Psoas muscle (tissue), 8 donors: ENCODE data around the gene NAMPT. TPM values are rescaled to one million over a fixed set of nuclear protein-coding genes. Genes with fewer than 3 reads are reported as not detected.

Experiments used
- ATAC-seq, 4 donors: fragments of 200-7000 bp; cut with Tn5 transposase; one replicate each; pipeline ENCODE4 v1.9.1; 2020; ENCODE audit warnings: moderate library complexity in 3 of 4, mild to moderate bottlenecking in 2 of 4
- DNase-seq, 2 donors: peaks; one replicate each; pipeline ENCODE4 v3.0.0-alpha.2; 2020
- H3K27ac ChIP-seq: fragments of 200-600 bp; one replicate; pipeline ENCODE4 v1.8.0; 2022
- H3K27me3 ChIP-seq, 3 donors: fragments of 200-600 bp in 1 of 3; one replicate each; pipeline versions ENCODE4 v1.6.1 to v1.8.0; 2013 to 2022; ENCODE audit warnings: low read length in 2 of 3, mild to moderate bottlenecking in 2 of 3, moderate library complexity in 1 of 3; ENCODE audit not compliant: insufficient read depth in 3 of 3
- H3K36me3 ChIP-seq, 2 donors: fragments of 200-600 bp in 1 of 2; one replicate each; pipeline versions ENCODE4 v1.6.1 to v1.8.0; 2013 to 2022; ENCODE audit warnings: low read depth in 1 of 2, mild to moderate bottlenecking in 1 of 2, moderate library complexity in 1 of 2; ENCODE audit not compliant: insufficient read depth in 1 of 2
- H3K4me1 ChIP-seq: fragments of 200-600 bp; one replicate; pipeline ENCODE4 v1.8.0; 2022
- H3K4me3 ChIP-seq: fragments of 200-600 bp; one replicate; pipeline ENCODE4 v1.8.0; 2022; ENCODE audit warnings: mild to moderate bottlenecking
- H3K9me3 ChIP-seq: fragments of 200-600 bp; one replicate; pipeline ENCODE4 v1.8.0; 2022
- WGBS, 3 donors: extraction: QIAGEN DNeasy Blood & Tissue Kit; methylation state at CpG; one replicate each; pipeline versions ENCODE4 v1.1.6 to v1.1.7; 2013; 5-methylcytosine and 5-hydroxymethylcytosine counted together
- intact Hi-C, 2 donors: fragments of 100-400 bp; cut with DNase I; formaldehyde crosslinking; loops; one replicate each; pipeline versions ENCODE4 v1.11.0 to v1.14.2; 2022
- polyA plus RNA-seq, 3 donors: library from polyadenylated mRNA; stranded (reverse); fragments of 200-250 nt; gene quantifications; one replicate each; pipeline ENCODE4 v1.2.3, GENCODE V29; 2013
- total RNA-seq, 4 donors: library from RNA; stranded (reverse); fragmentation: NEBNext Ultra II Directional in 2 of 4; extraction: Animal tissue kit (Norgen Biotek cat#: 25700) in 2 of 4; gene quantifications; one replicate each; pipeline versions ENCODE4 v1.2.1 to v1.2.4, GENCODE V29; 2021 to 2023
- TF ChIP-seq, protein P1 (sequence below): fragments of 200-600 bp; IDR thresholded peaks from one replicate; pipeline ENCODE4 v1.8.0; 2022; ENCODE audit warnings: antibody characterized with exemption
- donor health status: healthy with polysubstance abuse.
- donor health status: DM: no; HTN: no; CAD: no; lungs with moderate emphysema.
- donor health status: Bipolar disorder and iron deficiency.
- donor health status: healthy.
- donor health status: DM: yes; HTN: yes; CAD: no.
- donor health status: DM: no; HTN: no; CAD: no.
- donor health status: DM: no; HTN: no; CAD: no.
- donor health status: DM: yes; HTN: yes; CAD: no.

Gene NAMPT
- total and polyA plus RNA-seq, 7 donors: 57.2 to 401 (median 130) TPM

DNA sequence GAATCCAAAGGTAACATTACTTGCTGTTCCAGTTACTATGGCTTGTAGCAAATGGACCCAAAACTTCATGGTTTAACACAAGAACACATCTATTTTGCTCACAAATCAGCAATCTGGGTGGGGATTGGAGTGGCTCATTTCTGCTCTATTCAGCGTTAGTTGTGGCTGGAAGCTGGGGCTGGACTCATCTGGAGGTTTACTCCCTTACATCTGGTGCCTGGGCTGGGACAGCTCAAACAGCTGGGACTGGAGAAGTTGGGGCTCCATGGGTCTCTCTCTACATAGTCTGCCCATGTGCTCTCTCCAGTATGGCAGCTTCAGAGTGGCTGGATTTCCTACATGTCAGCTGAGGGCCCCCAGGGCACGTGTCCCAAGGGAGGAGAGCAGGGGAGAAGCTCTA is 33.7 kb upstream of the NAMPT start:
- no peaks in the 10 kb centered on the region for H3K27me3 ChIP-seq
- WGBS, 3 donors: 65 to 78% (median 70%) methylated on average over 2 of the region's 2 CpGs
- no peaks in the 10 kb centered on the region for H3K36me3 ChIP-seq
- H3K9me3 ChIP-seq: no peaks in the 10 kb centered on the region
- ATAC-seq: no peak
- no peaks in the 10 kb centered on the region for H3K4me1 ChIP-seq
- H3K4me3 ChIP-seq: no peak overlapping the region
- H3K27ac ChIP-seq: no peak overlapping the region
- DNase-seq: no peak
- intact Hi-C loops: no loop called here
- TF ChIP-seq, protein P1, sequence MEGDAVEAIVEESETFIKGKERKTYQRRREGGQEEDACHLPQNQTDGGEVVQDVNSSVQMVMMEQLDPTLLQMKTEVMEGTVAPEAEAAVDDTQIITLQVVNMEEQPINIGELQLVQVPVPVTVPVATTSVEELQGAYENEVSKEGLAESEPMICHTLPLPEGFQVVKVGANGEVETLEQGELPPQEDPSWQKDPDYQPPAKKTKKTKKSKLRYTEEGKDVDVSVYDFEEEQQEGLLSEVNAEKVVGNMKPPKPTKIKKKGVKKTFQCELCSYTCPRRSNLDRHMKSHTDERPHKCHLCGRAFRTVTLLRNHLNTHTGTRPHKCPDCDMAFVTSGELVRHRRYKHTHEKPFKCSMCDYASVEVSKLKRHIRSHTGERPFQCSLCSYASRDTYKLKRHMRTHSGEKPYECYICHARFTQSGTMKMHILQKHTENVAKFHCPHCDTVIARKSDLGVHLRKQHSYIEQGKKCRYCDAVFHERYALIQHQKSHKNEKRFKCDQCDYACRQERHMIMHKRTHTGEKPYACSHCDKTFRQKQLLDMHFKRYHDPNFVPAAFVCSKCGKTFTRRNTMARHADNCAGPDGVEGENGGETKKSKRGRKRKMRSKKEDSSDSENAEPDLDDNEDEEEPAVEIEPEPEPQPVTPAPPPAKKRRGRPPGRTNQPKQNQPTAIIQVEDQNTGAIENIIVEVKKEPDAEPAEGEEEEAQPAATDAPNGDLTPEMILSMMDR: no peak

DNA sequence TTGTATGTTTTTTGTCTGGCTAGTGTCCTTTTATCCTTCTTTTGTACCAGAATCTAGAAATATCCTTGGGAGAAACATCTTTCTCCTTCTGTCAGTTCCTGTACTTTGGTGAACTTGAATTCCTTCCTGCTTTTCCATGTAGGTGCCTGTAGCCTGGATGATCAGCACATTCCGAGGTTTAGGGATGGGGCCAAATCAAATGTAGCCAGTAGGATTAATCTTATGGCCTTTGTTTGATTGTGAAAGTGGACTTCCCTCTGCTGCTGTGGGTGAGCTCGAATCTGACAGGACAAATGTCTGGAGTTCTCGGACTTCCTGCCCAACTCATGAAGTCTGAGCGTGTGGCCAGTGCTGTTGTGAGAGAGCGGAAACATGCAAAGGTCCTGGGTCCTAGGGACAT is 33.2 kb upstream of the NAMPT start:
- no peak for ATAC-seq
- intact Hi-C loops: no loop called here
- no peaks in the 10 kb centered on the region for H3K27me3 ChIP-seq
- no peak overlapping the region for H3K27ac ChIP-seq
- no peaks in the 10 kb centered on the region for H3K4me1 ChIP-seq
- H3K36me3 ChIP-seq: no peaks in the 10 kb centered on the region
- no peaks in the 10 kb centered on the region for H3K9me3 ChIP-seq
- no peak overlapping the region for H3K4me3 ChIP-seq
- WGBS, 3 donors: 78 to 82% (median 81%) methylated on average over 5 of the region's 5 CpGs
- DNase-seq: no peak
- TF ChIP-seq, protein P1: no peak

DNA sequence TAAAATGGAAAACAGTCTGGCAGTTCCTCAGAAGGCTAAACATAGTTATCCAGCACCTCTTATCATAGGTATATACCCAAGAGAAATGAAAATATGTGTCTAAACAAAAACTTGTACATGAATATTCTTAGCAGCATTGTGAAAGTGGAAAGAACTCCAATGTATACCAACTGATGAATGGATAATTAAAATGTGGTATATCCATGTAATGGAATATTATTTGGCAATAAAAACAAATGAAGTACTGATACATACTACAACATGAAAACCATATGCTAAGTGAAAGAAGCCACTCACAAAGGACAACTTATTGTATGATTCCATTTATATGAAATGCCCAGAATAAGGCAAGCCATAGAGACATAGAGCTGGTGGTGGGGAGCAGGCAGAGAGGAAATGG is 32.2 kb upstream of the NAMPT start:
- intact Hi-C loops: no loop called here
- no peaks in the 10 kb centered on the region for H3K27me3 ChIP-seq
- DNase-seq: no peak
- H3K27ac ChIP-seq: no peak overlapping the region
- H3K36me3 ChIP-seq: no peaks in the 10 kb centered on the region
- no peaks in the 10 kb centered on the region for H3K4me1 ChIP-seq
- TF ChIP-seq, protein P1: no peak
- no peak for ATAC-seq
- no peak overlapping the region for H3K4me3 ChIP-seq
- H3K9me3 ChIP-seq: no peaks in the 10 kb centered on the region

DNA sequence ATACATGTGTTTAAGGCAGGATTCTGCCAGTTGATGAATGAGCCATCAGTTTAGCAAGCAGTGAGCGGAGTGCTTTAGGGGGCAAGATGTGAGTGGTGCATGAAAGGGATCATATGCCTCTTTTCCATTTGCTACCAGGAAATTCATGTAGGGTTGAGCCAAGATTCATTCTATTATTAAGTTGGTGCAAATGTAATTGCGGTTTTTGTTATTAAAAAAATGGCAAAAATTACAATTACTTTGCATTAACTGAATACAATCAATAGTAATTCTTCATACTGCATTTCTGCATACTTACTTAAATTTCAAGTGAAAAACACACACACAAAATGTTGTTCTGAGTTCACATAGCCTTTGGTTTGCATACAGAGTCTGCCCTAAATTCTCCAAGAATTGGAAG is 30.1 kb upstream of the NAMPT start:
- ATAC-seq (no peak), DNase-seq (no peak)
- TF ChIP-seq, protein P1: no peak
- H3K36me3 ChIP-seq: no peaks in the 10 kb centered on the region
- H3K27me3 ChIP-seq: no peaks in the 10 kb centered on the region
- H3K9me3 ChIP-seq: no peaks in the 10 kb centered on the region
- intact Hi-C loops: no loop called here
- H3K4me3 ChIP-seq: no peak overlapping the region
- WGBS, 3 donors: 87 to 94% (median 87%) methylated on average over 2 of the region's 2 CpGs
- H3K27ac ChIP-seq: no peak overlapping the region
- no peaks in the 10 kb centered on the region for H3K4me1 ChIP-seq

DNA sequence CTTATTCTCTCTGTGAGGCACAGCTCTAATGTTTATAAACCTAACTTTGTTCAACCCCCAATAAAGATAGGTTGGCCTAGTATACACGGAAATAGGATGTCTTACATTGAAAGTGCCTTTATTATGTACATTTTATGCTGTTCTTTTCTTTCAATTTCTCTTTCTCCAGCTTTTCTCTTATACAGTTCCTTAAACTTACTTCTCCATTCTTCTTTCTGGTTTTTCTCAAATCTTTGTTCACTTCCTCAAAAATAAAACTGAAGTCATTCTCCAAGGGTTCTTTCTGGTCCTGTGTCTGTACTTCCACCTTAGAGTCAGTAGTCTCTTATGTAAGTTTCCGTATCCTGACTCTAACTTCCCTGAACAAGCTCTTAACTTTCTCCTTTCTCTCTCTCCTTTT is 29.2 kb upstream of the NAMPT start:
- intact Hi-C loops: no loop called here
- no peak overlapping the region for H3K27ac ChIP-seq

More for the DNA sequence above, 29.2 kb upstream of the NAMPT start:
- Histone ChIP-seq H3K4me1 (no peaks in the 10 kb centered on the region), H3K36me3 (no peaks in the 10 kb centered on the region), H3K4me3 (no peak overlapping the region), H3K9me3 (no peaks in the 10 kb centered on the region), H3K27me3 (no peaks in the 10 kb centered on the region)
- TF ChIP-seq, protein P1: no peak
- 71 to 79% (median 78%) methylated on average over 2 of the region's 2 CpGs for WGBS, 3 donors
- DNase-seq: no peak
- no peak for ATAC-seq
